Thyroid gland (tissue), 4 donors: ENCODE measurements around the gene INF2. TPM values are rescaled to one million over a fixed set of nuclear protein-coding genes. Genes with fewer than 3 reads are reported as not detected.

Experiments used
- DNase-seq, 2 donors: peaks; one replicate each; pipeline ENCODE4 v3.0.0-alpha.2; 2019
- H3K27ac ChIP-seq, 3 donors: fragments of 200-600 bp; sonication (generic); 1 replicate in 2 of 3; 2 replicates in 1 of 3; pipeline ENCODE4 v1.5.1; 2016 to 2019; ENCODE audit warnings: mild to moderate bottlenecking in 1 of 3, moderate library complexity in 1 of 3
- H3K27me3 ChIP-seq: fragments of 200-600 bp; sonication (generic); one replicate; pipeline ENCODE4 v1.5.1; 2019
- H3K36me3 ChIP-seq, 2 donors: fragments of 200-600 bp; sonication (generic); one replicate each; pipeline ENCODE4 v1.5.1; 2016 to 2019
- H3K4me1 ChIP-seq, 2 donors: fragments of 200-600 bp; sonication (generic); one replicate each; pipeline ENCODE4 v1.5.1; 2017 to 2019
- H3K4me3 ChIP-seq, 3 donors: fragments of 200-600 bp; sonication (generic); replicated peaks in 1 of 3; 1 replicate in 2 of 3; 2 replicates in 1 of 3; pipeline ENCODE4 v1.5.1; 2016; ENCODE audit warnings: mild to moderate bottlenecking in 1 of 3
- H3K9me3 ChIP-seq: fragments of 200-600 bp; sonication (generic); one replicate; pipeline ENCODE4 v1.5.1; 2017
- CTCF ChIP-seq, 6 experiments: fragments of 200-600 bp in 3 of 6; fragments of 450-650 bp in 3 of 6; sonication (generic) in 3 of 6; IDR thresholded peaks; one replicate each; pipeline ENCODE4 v1.5.1; 2016 to 2019; ENCODE audit warnings: antibody characterized with exemption in 6 of 6, mild to moderate bottlenecking in 2 of 6, inconsistent platforms in 1 of 6, moderate library complexity in 1 of 6
- POLR2A ChIP-seq, 2 donors: fragments of 450-650 bp; IDR thresholded peaks; one replicate each; pipeline ENCODE4 v1.6.1; 2017; ENCODE audit warnings: antibody characterized with exemption in 2 of 2, mild to moderate bottlenecking in 2 of 2, moderate library complexity in 1 of 2
- WGBS, 2 donors: methylation state at CpG; one replicate each; pipeline ENCODE4 v1.1.5; 2017; 5-methylcytosine and 5-hydroxymethylcytosine counted together
- intact Hi-C: fragments of 100-400 bp; cut with DNase I; formaldehyde crosslinking; loops from one replicate; pipeline ENCODE4 v1.15.1; 2023
- total RNA-seq, 4 donors: library from RNA; depleted of rRNA; stranded (reverse); fragments of >200 nt; gene quantifications; one replicate each; pipeline ENCODE4 v1.2.3, GENCODE V29; 2016

INF2 gene
- total RNA-seq, 4 donors from 2014 or later, result 35.1 to 54.7 (median 42.5) TPM

GRCh38 chr14:104684449-104684821 is 5.0 kb upstream of the INF2 start:
- intact Hi-C loops, result no loop called here
- H3K27me3 ChIP-seq, result no peaks in the 10 kb centered on the region
- 94 to 96% methylated on average over 10 of the region's 10 CpGs for WGBS, 2 donors
- no peaks in the 10 kb centered on the region for H3K9me3 ChIP-seq
- H3K4me1 ChIP-seq, result peaks cover 29 to 45% of the 10 kb centered on the region in 2 donors
- DNase-seq, result no peak
- TF ChIP-seq POLR2A (IDR thresholded peaks at IDR 0.05) (no peak), CTCF (IDR thresholded peaks at IDR 0.05) (no peak)
- H3K27ac ChIP-seq, result no peak overlapping the region
- no peaks in the 10 kb centered on the region for H3K36me3 ChIP-seq
- H3K4me3 ChIP-seq, result no peak overlapping the region

- TF ChIP-seq CTCF (IDR thresholded peaks at IDR 0.05) (no peak), POLR2A (IDR thresholded peaks at IDR 0.05) (no peak)
- no peaks in the 10 kb centered on the region for H3K9me3 ChIP-seq
- H3K4me3 ChIP-seq, result no peak overlapping the region
- no peaks in the 10 kb centered on the region for H3K27me3 ChIP-seq
- DNase-seq, result no peak
- no peaks in the 10 kb centered on the region for H3K36me3 ChIP-seq
- intact Hi-C loops, result no loop called here
- 78 to 82% methylated on average over 4 of the region's 4 CpGs for WGBS, 2 donors
- peaks cover 32 to 44% of the 10 kb centered on the region in 2 donors for H3K4me1 ChIP-seq
- no peak overlapping the region for H3K27ac ChIP-seq
These were observed 4.0 kb upstream of the INF2 start for GRCh38 chr14:104685216-104685997.

GRCh38 chr14:104685998-104686610 is 3.3 kb upstream of the INF2 start:
- peaks cover 34 to 44% of the 10 kb centered on the region in 2 donors for H3K4me1 ChIP-seq
- no peak for DNase-seq
- whole genome bisulfite sequencing, 2 donors, result 95 to 97% methylated on average over 2 of the region's 2 CpGs
- H3K27ac ChIP-seq, result no peak overlapping the region
- H3K36me3 ChIP-seq, result no peaks in the 10 kb centered on the region
- H3K4me3 ChIP-seq, result no peak overlapping the region
- H3K27me3 ChIP-seq, result no peaks in the 10 kb centered on the region
- intact Hi-C loops, result no loop called here
- no peaks in the 10 kb centered on the region for H3K9me3 ChIP-seq
- TF ChIP-seq CTCF (IDR thresholded peaks at IDR 0.05), result no peak
- TF ChIP-seq POLR2A (IDR thresholded peaks at IDR 0.05), result no peak

- Histone ChIP-seq H3K27me3 (no peaks in the 10 kb centered on the region), H3K9me3 (no peaks in the 10 kb centered on the region), H3K27ac (peak overlapping the region in 1 of 3 donors; percentile 76), H3K4me1 (peaks cover 34 to 41% of the 10 kb centered on the region in 2 donors), H3K36me3 (no peaks in the 10 kb centered on the region), H3K4me3 (no peak overlapping the region)
- TF ChIP-seq POLR2A (IDR thresholded peaks at IDR 0.05) (no peak), CTCF (IDR thresholded peaks at IDR 0.05) (no peak)
- no peak for DNase-seq
- WGBS, 2 donors, result 80 to 84% methylated on average over 16 to 20 of the region's 20 CpGs
- intact Hi-C loops, result no loop called here
These were observed 2.5 kb upstream of the INF2 start for GRCh38 chr14:104686624-104687517.
